GM18520 (cell line): ENCODE results near the gene RRAS2.
"Not testable (repeated sequence)": the region's sequence is repeated elsewhere in the genome, so short reads cannot be mapped to it uniquely, and the experiment has no call there.

ENCODE experiments used
- ATAC-seq: cut with Tn5 transposase; IDR thresholded peaks from one replicate; pipeline ENCODE4 v1.9.1; 2021; ENCODE audit not compliant: unreplicated experiment

Gene RRAS2

GRCh38 chr11:14259878-14260277 lies 99.1 kb downstream of the RRAS2 start:
- ATAC-seq = no peak

- ATAC-seq = no peak
These were observed 99.7 kb downstream of the RRAS2 start for GRCh38 chr11:14259186-14259784.

- ATAC-seq = no peak
These were observed 100.6 kb downstream of the RRAS2 start for GRCh38 chr11:14258221-14258935.

GRCh38 chr11:14255238-14255534 lies 103.8 kb downstream of the RRAS2 start:
- ATAC-seq = no peak

- ATAC-seq = no peak
These were observed 104.3 kb downstream of the RRAS2 start for GRCh38 chr11:14254533-14255237.

- ATAC-seq = no peak
These were observed 105.1 kb downstream of the RRAS2 start for GRCh38 chr11:14253840-14254239.

- no peak for ATAC-seq
These were observed 105.6 kb downstream of the RRAS2 start for GRCh38 chr11:14253421-14253820.

GRCh38 chr11:14252501-14252900 lies 106.5 kb downstream of the RRAS2 start:
- not testable (repeated sequence) for ATAC-seq

- ATAC-seq = no peak
These were observed 107.2 kb downstream of the RRAS2 start for GRCh38 chr11:14251754-14252153.

GRCh38 chr11:14249121-14249963 lies 109.6 kb downstream of the RRAS2 start:
- no peak for ATAC-seq

- ATAC-seq = no peak
These were observed 110.4 kb downstream of the RRAS2 start for GRCh38 chr11:14248580-14248981.

- ATAC-seq = no peak
These were observed 113.5 kb downstream of the RRAS2 start for GRCh38 chr11:14245444-14245843.

- no peak for ATAC-seq
These were observed 114.1 kb downstream of the RRAS2 start for GRCh38 chr11:14244926-14245325.

GRCh38 chr11:14242733-14243132 lies 116.2 kb downstream of the RRAS2 start:
- ATAC-seq = no peak

- no peak for ATAC-seq
These were observed 116.8 kb downstream of the RRAS2 start for GRCh38 chr11:14242187-14242586.

GRCh38 chr11:14240951-14241350 lies 118.0 kb downstream of the RRAS2 start:
- no peak for ATAC-seq

- no peak for ATAC-seq
These were observed 118.8 kb downstream of the RRAS2 start for GRCh38 chr11:14240221-14240620.

GRCh38 chr11:14237444-14237961 lies 121.5 kb downstream of the RRAS2 start:
- ATAC-seq = peak; percentile 88

- ATAC-seq = no peak
These were observed 123.3 kb downstream of the RRAS2 start for GRCh38 chr11:14235701-14236100.

GRCh38 chr11:14234446-14234845 lies 124.5 kb downstream of the RRAS2 start:
- ATAC-seq = no peak

- ATAC-seq = no peak
These were observed 126.3 kb downstream of the RRAS2 start for GRCh38 chr11:14232652-14233051.
